Spleen (tissue), 7 donors: ENCODE results near the gene ADAM29.

ENCODE experiments used
- POLR2A ChIP-seq, 3 donors: fragments of 450-650 bp; IDR thresholded peaks; one replicate each; pipeline ENCODE4 v1.5.1; 2017; ENCODE audit warnings: antibody characterized with exemption in 3 of 3, mild to moderate bottlenecking in 1 of 3
- POLR2AphosphoS5 ChIP-seq, 3 donors: sonication (generic); formaldehyde crosslinking; IDR thresholded peaks; one replicate each; pipeline ENCODE4 v1.5.1; 2017; ENCODE audit warnings: antibody characterized with exemption in 3 of 3
- TF ChIP-seq, protein P1 (sequence below), 11 experiments: fragments of 200-600 bp in 7 of 11; fragments of 450-650 bp in 4 of 11; sonication (generic) in 4 of 11; IDR thresholded peaks in 8 of 11; conservative IDR thresholded peaks in 3 of 11; 1 replicate in 7 of 11; 2 replicates in 4 of 11; pipeline versions ENCODE4 v1.4.0 to v1.8.0; 2016 to 2021; ENCODE audit warnings: antibody characterized with exemption in 11 of 11, inconsistent platforms in 4 of 11, mild to moderate bottlenecking in 1 of 11
- donor health status: DM: no; HTN: no; CAD: no; lungs with moderate emphysema.
- donor health status: DM: no; HTN: no; CAD: no.
- donor health status: DM: no; HTN: no; CAD: no.

DNA sequence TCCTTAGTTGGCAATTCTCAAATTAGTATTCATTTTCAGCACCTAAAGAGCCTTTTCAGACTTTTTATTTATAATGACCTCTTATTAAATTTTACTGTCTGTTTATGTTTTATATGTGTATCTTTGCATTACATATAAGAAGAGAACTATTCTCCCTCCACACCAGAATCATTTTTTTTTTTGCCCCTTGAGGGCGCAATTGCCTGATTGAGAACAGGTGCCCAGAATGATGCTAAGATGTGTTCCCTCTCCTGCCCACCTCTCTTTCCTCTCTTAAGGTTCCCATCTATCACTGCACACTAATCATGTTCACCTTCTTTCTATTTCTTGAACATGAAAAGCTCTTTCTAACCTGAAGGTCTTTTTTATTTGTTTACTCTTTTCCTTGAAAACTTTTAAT is 44.2 kb upstream of the ADAM29 start:
- TF ChIP-seq, protein P1, sequence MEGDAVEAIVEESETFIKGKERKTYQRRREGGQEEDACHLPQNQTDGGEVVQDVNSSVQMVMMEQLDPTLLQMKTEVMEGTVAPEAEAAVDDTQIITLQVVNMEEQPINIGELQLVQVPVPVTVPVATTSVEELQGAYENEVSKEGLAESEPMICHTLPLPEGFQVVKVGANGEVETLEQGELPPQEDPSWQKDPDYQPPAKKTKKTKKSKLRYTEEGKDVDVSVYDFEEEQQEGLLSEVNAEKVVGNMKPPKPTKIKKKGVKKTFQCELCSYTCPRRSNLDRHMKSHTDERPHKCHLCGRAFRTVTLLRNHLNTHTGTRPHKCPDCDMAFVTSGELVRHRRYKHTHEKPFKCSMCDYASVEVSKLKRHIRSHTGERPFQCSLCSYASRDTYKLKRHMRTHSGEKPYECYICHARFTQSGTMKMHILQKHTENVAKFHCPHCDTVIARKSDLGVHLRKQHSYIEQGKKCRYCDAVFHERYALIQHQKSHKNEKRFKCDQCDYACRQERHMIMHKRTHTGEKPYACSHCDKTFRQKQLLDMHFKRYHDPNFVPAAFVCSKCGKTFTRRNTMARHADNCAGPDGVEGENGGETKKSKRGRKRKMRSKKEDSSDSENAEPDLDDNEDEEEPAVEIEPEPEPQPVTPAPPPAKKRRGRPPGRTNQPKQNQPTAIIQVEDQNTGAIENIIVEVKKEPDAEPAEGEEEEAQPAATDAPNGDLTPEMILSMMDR (IDR thresholded peaks at IDR 0.05 in 8 of 11, conservative IDR thresholded peaks at IDR 0.05 in 3 of 11): peak in 1 of 11 experiments; percentile 28
- TF ChIP-seq POLR2AphosphoS5 (IDR thresholded peaks at IDR 0.05) (no peak), POLR2A (IDR thresholded peaks at IDR 0.05) (no peak)
